ENCODE data around the gene CTXN3.
A peak's percentile ranks its signal among the peaks of the same experiment; 100 is the strongest.
"Not testable (repeated sequence)": the region's sequence is repeated elsewhere in the genome, so short reads cannot be mapped to it uniquely, and the experiment has no call there.

The CTXN3 gene

GRCh38 chr5:127652952-127653611, 4.2 kb downstream of the CTXN3 start:
- H3K4me3 ChIP-seq (ENCODE audit: low read depth in 1 of 2, low read length in 2 of 2) = no peak overlapping the region

GRCh38 chr5:127656825-127657224, 7.9 kb downstream of the CTXN3 start:
- no peaks in the 10 kb centered on the region for H3K36me3 ChIP-seq (ENCODE audit: insufficient read depth, low read length)
- no peaks in the 10 kb centered on the region for H3K9me3 ChIP-seq (ENCODE audit: low read length)
- H3K27ac ChIP-seq (ENCODE audit: low read depth, low read length) = no peak overlapping the region
- H3K4me3 ChIP-seq (ENCODE audit: low read depth in 1 of 2, low read length in 2 of 2) = no peak overlapping the region
- no peaks in the 10 kb centered on the region for H3K27me3 ChIP-seq (ENCODE audit: control insufficient read depth in 1 of 2, insufficient read depth in 2 of 2, low read length in 2 of 2)
- H3K9ac ChIP-seq (ENCODE audit: low read length) = no peak overlapping the region
- H3K4me1 ChIP-seq (ENCODE audit: insufficient read depth, low read length) = peaks cover 15% of the 10 kb centered on the region

More at GRCh38 chr5:127652952-127653611, 4.2 kb downstream of the CTXN3 start:
- H3K36me3 ChIP-seq (ENCODE audit: insufficient read depth, low read length) = no peaks in the 10 kb centered on the region
- no peaks in the 10 kb centered on the region for H3K27me3 ChIP-seq (ENCODE audit: control insufficient read depth in 1 of 2, insufficient read depth in 2 of 2, low read length in 2 of 2)
- no peaks in the 10 kb centered on the region for H3K9me3 ChIP-seq (ENCODE audit: low read length)
- H3K4me1 ChIP-seq (ENCODE audit: insufficient read depth, low read length) = peaks cover 33% of the 10 kb centered on the region
- no peak overlapping the region for H3K27ac ChIP-seq (ENCODE audit: low read depth, low read length)
- no peak overlapping the region for H3K9ac ChIP-seq (ENCODE audit: low read length)

DNA sequence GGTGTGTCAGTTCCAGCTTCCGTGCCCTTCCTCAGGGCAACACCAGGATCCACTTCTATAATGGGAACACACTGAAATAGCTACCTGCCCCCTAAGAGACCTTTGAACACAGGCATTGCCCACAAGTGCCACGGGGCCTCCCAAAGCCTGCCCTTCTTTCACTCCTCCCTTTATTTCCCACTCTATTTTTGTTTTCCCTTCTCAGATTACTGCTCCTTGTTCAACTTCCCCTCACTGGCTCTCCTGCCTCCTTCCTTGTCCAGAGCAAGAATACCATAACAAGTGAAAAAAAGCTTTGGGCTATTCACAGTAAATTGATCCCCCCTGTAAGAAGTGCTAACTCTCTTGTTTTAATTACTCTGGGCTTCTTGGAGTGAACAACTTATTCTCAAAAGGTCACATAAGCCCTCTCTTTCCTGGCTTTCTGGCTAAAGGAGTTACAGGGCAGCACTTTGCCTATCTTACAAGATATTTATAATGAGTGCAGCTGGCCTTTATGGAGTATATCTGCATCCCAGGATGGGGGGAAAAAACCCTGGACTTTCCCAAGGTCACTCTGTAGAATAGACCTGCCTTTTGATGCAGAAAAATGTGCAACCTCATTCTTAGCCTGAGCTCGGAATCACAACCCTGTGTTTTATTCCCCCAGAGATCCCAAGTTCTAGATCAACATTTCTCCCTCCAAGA, 11.3 kb downstream of the CTXN3 start:
- H3K36me3 ChIP-seq (ENCODE audit: insufficient read depth, low read length) = no peaks in the 10 kb centered on the region
- no peaks in the 10 kb centered on the region for H3K9me3 ChIP-seq (ENCODE audit: low read length)
- peak overlapping the region; percentile 19 for H3K27ac ChIP-seq (ENCODE audit: low read depth, low read length)
- H3K4me3 ChIP-seq (ENCODE audit: low read depth in 1 of 2, low read length in 2 of 2) = no peak overlapping the region
- H3K27me3 ChIP-seq (ENCODE audit: control insufficient read depth in 1 of 2, insufficient read depth in 2 of 2, low read length in 2 of 2) = no peaks in the 10 kb centered on the region
- peaks cover 15% of the 10 kb centered on the region for H3K4me1 ChIP-seq (ENCODE audit: insufficient read depth, low read length)
- H3K9ac ChIP-seq (ENCODE audit: low read length) = no peak overlapping the region

- peaks cover 32% of the 10 kb centered on the region for H3K4me1 ChIP-seq (ENCODE audit: insufficient read depth, low read length)
- H3K36me3 ChIP-seq (ENCODE audit: insufficient read depth, low read length) = no peaks in the 10 kb centered on the region
- H3K9me3 ChIP-seq (ENCODE audit: low read length) = no peaks in the 10 kb centered on the region
- H3K27ac ChIP-seq (ENCODE audit: low read depth, low read length) = no peak overlapping the region
- no peak overlapping the region for H3K4me3 ChIP-seq (ENCODE audit: low read depth in 1 of 2, low read length in 2 of 2)
- H3K27me3 ChIP-seq (ENCODE audit: control insufficient read depth in 1 of 2, insufficient read depth in 2 of 2, low read length in 2 of 2) = no peaks in the 10 kb centered on the region
- no peak overlapping the region for H3K9ac ChIP-seq (ENCODE audit: low read length)
These were observed 15.2 kb downstream of the CTXN3 start for GRCh38 chr5:127664093-127664492.

GRCh38 chr5:127665641-127666040, 16.8 kb downstream of the CTXN3 start:
- Histone ChIP-seq H3K9ac (ENCODE audit: low read length) (no peak overlapping the region), H3K4me1 (ENCODE audit: insufficient read depth, low read length) (peaks cover 19% of the 10 kb centered on the region), H3K27me3 (ENCODE audit: control insufficient read depth in 1 of 2, insufficient read depth in 2 of 2, low read length in 2 of 2) (no peaks in the 10 kb centered on the region), H3K9me3 (ENCODE audit: low read length) (no peaks in the 10 kb centered on the region), H3K36me3 (ENCODE audit: insufficient read depth, low read length) (no peaks in the 10 kb centered on the region), H3K27ac (ENCODE audit: low read depth, low read length) (peak overlapping the region; percentile 29), H3K4me3 (ENCODE audit: low read depth in 1 of 2, low read length in 2 of 2) (no peak overlapping the region)

DNA sequence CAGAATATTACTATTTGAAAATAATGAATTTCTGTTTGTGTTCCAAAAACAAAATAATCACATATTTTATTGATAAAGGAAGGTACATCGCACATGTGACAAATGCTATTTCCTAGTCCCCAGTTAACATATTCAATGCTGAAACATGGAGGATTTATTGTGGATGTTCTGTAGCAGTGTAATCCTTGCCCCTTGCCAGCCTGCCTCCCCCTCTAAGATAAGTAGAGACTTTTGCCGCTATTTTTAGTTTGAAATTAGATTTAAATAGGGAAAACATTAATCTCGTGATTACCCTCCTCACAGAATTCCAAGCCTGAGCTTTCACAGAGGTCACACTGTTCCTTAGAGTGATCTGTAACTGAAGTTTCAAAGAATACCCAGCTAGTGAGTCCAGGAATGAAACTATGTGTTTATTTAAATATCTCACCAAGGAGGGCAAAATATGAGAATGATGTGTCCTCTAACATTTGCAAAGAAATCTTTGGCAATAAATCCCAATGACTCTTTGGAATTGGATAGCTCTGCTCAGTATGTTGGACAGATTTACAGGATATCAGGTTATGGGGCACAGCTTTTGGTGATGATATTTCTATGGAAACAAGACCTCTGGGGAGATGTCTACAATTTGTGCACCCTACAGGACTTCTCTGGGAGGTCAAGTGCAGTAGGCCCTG, 17.3 kb downstream of the CTXN3 start:
- Histone ChIP-seq H3K4me3 (ENCODE audit: low read depth in 1 of 2, low read length in 2 of 2) (no peak overlapping the region), H3K9ac (ENCODE audit: low read length) (no peak overlapping the region), H3K27ac (ENCODE audit: low read depth, low read length) (peak overlapping the region; percentile 29), H3K36me3 (ENCODE audit: insufficient read depth, low read length) (no peaks in the 10 kb centered on the region), H3K9me3 (ENCODE audit: low read length) (no peaks in the 10 kb centered on the region), H3K4me1 (ENCODE audit: insufficient read depth, low read length) (peaks cover 17% of the 10 kb centered on the region), H3K27me3 (ENCODE audit: control insufficient read depth in 1 of 2, insufficient read depth in 2 of 2, low read length in 2 of 2) (no peaks in the 10 kb centered on the region)

DNA sequence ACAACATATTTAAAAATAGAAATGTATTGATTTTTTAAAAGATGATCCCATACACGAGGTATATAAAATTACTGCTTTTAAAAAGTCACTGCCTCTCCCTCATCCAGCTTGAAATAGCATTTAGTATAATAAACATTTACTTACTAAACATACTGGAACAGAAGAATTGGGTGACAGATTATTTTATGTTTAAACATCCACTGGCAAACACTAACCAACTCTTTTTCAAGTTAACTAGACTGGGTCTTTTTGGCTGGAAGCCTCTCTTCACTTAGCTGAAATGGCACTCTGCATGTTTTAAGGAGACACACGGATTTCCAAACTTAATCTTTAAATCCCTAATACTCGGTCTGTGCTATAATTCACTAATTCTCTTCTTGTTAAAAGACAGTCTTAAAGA, 19.0 kb downstream of the CTXN3 start:
- Histone ChIP-seq H3K9me3 (ENCODE audit: low read length) (no peaks in the 10 kb centered on the region), H3K36me3 (ENCODE audit: insufficient read depth, low read length) (no peaks in the 10 kb centered on the region), H3K9ac (ENCODE audit: low read length) (no peak overlapping the region), H3K27me3 (ENCODE audit: control insufficient read depth in 1 of 2, insufficient read depth in 2 of 2, low read length in 2 of 2) (no peaks in the 10 kb centered on the region), H3K4me3 (ENCODE audit: low read depth in 1 of 2, low read length in 2 of 2) (no peak overlapping the region), H3K27ac (ENCODE audit: low read depth, low read length) (no peak overlapping the region), H3K4me1 (ENCODE audit: insufficient read depth, low read length) (peaks cover 17% of the 10 kb centered on the region)

- Histone ChIP-seq H3K9ac (ENCODE audit: low read length) (no peak overlapping the region), H3K27me3 (ENCODE audit: control insufficient read depth in 1 of 2, insufficient read depth in 2 of 2, low read length in 2 of 2) (no peaks in the 10 kb centered on the region), H3K27ac (ENCODE audit: low read depth, low read length) (no peak overlapping the region), H3K4me1 (ENCODE audit: insufficient read depth, low read length) (peaks cover 11% of the 10 kb centered on the region), H3K36me3 (ENCODE audit: insufficient read depth, low read length) (no peaks in the 10 kb centered on the region), H3K9me3 (ENCODE audit: low read length) (no peaks in the 10 kb centered on the region), H3K4me3 (ENCODE audit: low read depth in 1 of 2, low read length in 2 of 2) (no peak overlapping the region)
These were observed 22.3 kb downstream of the CTXN3 start for GRCh38 chr5:127671218-127671617.

DNA sequence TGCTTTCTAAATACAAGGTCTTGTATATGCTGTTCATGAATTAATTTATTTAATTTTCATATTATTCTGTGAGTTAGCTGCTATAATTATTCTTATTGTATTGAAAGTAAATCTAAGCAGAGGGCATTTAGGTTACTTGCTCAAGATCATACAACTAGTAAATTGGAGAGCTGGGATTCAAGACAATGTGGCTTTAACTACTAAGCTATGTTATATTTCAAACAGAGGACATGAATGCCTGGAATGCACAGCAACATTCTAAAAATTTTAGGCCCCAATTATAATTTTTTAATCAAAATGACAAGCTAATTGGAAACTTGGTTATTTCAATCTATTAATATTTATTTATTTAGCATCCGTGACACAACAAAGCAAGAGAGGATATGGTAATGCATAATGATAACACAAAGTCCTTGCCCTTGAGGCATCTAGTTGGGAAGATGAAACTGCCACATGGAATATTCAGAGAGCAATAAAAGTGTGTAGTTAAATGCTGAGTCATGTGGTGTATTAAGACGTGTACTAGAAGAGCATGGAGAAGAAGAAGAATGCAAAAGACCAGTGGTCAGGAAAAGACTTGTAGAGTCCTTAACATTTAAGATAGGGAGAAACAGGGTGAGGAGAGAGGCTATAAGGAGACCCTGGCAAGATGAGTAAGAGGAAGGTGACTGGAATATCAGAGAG, 24.4 kb downstream of the CTXN3 start:
- Histone ChIP-seq H3K9ac (ENCODE audit: low read length) (no peak overlapping the region), H3K36me3 (ENCODE audit: insufficient read depth, low read length) (no peaks in the 10 kb centered on the region), H3K4me3 (ENCODE audit: low read depth in 1 of 2, low read length in 2 of 2) (no peak overlapping the region), H3K27me3 (ENCODE audit: control insufficient read depth in 1 of 2, insufficient read depth in 2 of 2, low read length in 2 of 2) (no peaks in the 10 kb centered on the region), H3K9me3 (ENCODE audit: low read length) (no peaks in the 10 kb centered on the region), H3K27ac (ENCODE audit: low read depth, low read length) (no peak overlapping the region), H3K4me1 (ENCODE audit: insufficient read depth, low read length) (peaks cover 4% of the 10 kb centered on the region)

- not testable (repeated sequence) for H3K4me3 ChIP-seq (ENCODE audit: low read depth in 1 of 2, low read length in 2 of 2); H3K27ac ChIP-seq (ENCODE audit: low read depth, low read length); H3K27me3 ChIP-seq (ENCODE audit: control insufficient read depth in 1 of 2, insufficient read depth in 2 of 2, low read length in 2 of 2); H3K9ac ChIP-seq (ENCODE audit: low read length); H3K9me3 ChIP-seq (ENCODE audit: low read length); H3K4me1 ChIP-seq (ENCODE audit: insufficient read depth, low read length); H3K36me3 ChIP-seq (ENCODE audit: insufficient read depth, low read length)
These were observed 28.1 kb downstream of the CTXN3 start for GRCh38 chr5:127676951-127677350.

DNA sequence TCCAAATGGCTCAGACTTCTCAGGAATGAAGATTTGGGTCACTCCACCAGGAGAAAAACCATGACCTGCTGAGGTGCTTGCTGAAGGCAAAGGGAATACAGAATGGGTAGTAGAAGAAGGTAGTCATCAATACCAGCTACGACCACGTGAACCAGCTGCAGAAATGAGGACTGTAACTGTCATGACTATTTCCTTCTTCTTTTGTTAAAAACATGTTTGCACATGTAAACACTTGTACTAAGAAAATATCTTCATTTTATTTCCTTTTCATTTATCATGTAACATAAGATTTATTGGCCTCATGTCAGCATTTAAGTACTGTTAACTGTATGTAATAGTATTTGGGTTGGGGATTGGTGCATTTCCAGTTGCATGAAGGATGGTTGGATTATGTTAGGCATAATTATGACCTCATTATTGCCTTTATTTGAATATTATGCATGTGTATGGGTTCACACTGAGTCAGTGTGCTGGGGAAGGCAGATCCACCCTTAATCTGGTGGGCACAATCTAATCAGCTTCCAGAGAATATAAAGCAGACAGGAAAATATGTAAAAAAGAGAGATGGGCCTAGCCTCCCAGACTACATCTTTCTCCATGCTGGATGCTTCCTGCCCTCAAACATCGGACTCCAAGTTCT, 30.9 kb downstream of the CTXN3 start:
- not testable (repeated sequence) for H3K36me3 ChIP-seq (ENCODE audit: insufficient read depth, low read length); H3K27ac ChIP-seq (ENCODE audit: low read depth, low read length); H3K4me3 ChIP-seq (ENCODE audit: low read depth in 1 of 2, low read length in 2 of 2); H3K27me3 ChIP-seq (ENCODE audit: control insufficient read depth in 1 of 2, insufficient read depth in 2 of 2, low read length in 2 of 2); H3K4me1 ChIP-seq (ENCODE audit: insufficient read depth, low read length); H3K9me3 ChIP-seq (ENCODE audit: low read length); H3K9ac ChIP-seq (ENCODE audit: low read length)
